Bone marrow (tissue), 2 donors: ENCODE data around the gene NEK3.
A peak's percentile ranks its signal among the peaks of the same experiment; 100 is the strongest.
"Not testable (repeated sequence)": the region's sequence is repeated elsewhere in the genome, so short reads cannot be mapped to it uniquely, and the experiment has no call there.

Source experiments
- DNase-seq, 2 donors: peaks; one replicate each; lab custom pipeline; 2025; lab: John Stamatoyannopoulos, UW

Gene NEK3, protein sequence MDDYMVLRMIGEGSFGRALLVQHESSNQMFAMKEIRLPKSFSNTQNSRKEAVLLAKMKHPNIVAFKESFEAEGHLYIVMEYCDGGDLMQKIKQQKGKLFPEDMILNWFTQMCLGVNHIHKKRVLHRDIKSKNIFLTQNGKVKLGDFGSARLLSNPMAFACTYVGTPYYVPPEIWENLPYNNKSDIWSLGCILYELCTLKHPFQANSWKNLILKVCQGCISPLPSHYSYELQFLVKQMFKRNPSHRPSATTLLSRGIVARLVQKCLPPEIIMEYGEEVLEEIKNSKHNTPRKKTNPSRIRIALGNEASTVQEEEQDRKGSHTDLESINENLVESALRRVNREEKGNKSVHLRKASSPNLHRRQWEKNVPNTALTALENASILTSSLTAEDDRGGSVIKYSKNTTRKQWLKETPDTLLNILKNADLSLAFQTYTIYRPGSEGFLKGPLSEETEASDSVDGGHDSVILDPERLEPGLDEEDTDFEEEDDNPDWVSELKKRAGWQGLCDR

DNA sequence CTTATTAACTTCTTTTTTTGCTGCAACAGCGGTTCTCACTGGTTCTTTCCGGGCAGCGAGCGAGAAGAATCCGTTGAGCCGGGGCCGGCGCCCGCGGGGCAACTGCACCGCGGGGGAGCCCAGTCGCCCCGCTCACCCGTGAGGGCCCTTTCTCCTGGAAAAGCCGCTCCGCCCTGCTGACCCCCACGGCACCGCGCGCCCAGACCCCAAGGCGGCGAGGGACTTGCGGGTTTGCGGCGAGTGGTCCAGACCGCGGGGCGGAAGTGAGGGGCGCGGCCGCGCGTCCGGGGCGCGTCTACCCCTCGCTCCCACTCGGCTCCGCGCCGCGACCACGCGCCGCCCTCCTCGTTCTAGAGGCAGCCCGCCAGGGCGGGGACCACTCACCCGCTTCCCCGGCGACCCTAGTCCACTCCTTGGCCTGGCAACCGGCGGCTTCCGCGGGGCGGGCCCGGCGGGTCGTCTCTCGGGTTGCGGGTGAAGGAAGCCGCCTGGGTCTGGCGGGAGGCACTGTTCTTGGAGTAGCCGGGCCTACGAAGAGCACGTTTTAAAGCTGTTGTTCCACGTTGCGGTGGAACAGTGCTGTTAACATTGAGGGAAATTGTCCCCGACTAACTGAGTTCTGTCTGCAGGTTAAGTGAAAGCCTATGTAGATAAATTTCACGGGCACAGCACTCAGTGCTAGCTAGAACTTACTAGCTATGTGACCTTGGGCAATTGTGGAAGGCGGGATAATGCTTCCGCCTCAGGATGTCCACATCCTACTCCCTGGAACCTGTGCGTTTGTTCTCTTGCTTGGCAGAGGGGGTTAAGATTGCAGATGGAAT lies at the start of gene NEK3:
TSS of gene NEK3 (minus strand) at position 439 of the 824 bp plus-strand sequence. CDS start 3,406 bp downstream, outside the sequence.
- peak; percentile 44 to 52 for DNase-seq

GRCh38 chr13:52208384-52208783 lies 49.0 kb upstream of the NEK3 start:
- DNase-seq: not testable (repeated sequence)

DNA sequence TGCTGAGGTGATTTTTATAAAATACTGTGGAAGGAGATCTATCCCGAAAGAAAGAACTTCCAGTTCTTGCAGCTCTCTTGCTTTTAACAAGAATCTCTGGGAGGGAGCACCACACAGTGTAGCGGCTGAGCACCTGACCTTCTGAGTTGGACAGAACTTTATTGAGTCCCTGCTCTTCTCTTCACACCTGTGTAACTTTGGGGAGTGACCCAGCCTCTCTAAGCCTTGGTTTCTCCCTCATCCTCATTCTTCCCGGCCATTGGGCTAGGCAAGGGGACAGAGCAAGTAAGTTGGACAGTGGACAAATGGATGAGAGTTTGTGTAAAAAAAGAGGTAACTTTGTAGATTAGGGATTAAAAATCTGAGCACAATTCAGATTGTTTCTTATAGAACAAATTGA lies 48.5 kb upstream of the NEK3 start:
- DNase-seq: not testable (repeated sequence)

DNA sequence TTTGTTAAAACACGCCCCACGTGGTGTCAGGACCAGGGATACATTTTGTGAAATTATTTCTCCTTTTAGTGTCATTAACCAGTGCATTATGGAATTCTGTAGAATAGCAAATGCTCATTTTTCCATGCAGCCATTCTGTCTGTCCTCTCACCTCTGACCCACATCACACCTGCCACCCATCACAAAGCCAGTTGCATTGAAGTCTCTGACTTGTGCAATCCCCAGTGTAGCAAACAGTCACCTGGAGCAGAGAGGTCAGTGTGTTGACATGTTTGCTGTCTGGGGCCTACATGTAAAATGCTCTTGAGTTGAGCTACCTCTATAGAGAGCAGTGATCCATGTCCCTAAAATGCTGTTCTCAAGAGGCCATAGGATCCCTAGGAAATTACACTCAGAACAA lies 47.9 kb upstream of the NEK3 start:
- DNase-seq: not testable (repeated sequence)

DNA sequence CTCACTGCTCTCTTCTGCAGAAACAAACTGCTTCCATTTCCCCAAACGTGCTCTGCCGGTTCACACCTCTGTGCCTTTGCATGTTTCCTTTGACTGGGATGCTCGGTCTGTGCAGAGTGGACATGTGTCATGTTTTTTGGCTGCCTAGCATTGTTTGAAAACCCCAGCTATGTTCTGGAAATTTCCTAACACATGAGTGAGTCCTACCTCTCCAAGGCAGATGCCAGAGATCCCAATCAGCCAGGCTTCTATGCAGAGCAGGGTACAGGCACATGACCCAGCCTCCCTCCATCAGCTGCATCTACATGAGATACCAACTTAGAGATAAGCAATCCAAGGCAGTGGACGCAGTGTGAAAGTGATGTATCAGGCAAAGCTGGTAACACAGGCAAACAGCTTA lies 45.1 kb upstream of the NEK3 start:
- DNase-seq: not testable (repeated sequence)

DNA sequence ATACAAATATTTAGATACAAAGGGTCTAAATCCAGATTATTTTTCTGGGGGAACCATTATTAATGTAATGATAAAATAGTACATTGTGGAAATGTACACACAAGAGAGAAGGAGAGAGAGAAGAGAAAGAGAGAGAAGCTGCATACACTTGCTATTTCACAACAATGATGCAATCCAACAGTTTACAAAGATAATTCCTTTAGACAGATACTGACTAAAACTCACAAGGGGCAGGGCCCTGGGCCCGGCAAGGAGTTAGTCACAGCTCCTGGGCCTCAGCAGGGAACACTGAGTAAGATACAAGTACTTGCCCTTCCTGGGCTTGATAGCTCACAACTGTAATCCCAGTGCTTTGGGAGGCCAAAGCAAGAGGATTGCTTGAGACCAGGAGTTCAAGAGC lies 44.5 kb upstream of the NEK3 start:
- peak; percentile 3 to 33 for DNase-seq

DNA sequence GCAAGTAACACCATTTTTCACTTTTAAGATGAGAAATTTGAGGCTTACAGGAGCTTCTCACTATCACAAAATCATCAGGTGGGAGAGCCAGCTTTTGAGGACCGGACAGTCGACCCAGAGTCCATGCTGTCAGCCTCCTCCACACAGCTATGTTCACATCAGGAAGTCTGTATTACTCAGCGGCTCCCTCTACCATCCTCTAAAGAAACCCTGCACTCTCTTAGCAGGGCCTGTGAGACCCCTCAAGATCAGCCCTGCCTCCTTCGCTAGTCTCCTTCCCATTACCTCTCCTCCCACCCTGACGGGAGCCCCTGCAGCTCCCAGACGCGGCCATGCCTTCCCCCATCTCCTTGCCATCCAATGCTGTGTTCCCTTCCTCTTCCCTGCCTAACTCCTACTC lies 43.1 kb upstream of the NEK3 start:
- not testable (repeated sequence) for DNase-seq

- DNase-seq: peak in 1 of 2 donors; percentile 34
Observed at GRCh38 chr13:52201439-52202193, 42.2 kb upstream of the NEK3 start.

DNA sequence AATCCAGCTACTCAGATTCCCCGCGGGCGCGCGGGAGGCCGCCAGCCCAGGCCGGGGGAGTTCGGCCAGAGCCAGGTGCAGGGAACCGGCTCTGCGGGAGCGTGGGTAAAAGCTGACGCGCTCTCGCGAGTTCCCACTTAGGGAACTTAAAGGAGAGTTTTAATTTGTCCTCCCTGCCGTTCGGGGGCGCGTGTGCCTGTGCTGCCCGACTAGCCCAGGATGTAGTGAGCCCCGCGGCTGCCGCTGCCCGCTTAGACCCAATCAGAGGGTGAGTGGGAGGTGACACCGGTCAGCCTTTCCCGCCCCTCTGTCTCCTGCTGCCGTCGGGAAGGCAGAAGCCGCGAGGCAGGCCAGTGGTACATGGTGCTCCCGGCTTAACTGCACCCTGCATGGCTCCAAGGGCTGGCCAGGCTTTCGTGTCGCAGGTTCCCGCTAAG lies 36.0 kb upstream of the NEK3 start:
- DNase-seq: peak; percentile 14 to 63

DNA sequence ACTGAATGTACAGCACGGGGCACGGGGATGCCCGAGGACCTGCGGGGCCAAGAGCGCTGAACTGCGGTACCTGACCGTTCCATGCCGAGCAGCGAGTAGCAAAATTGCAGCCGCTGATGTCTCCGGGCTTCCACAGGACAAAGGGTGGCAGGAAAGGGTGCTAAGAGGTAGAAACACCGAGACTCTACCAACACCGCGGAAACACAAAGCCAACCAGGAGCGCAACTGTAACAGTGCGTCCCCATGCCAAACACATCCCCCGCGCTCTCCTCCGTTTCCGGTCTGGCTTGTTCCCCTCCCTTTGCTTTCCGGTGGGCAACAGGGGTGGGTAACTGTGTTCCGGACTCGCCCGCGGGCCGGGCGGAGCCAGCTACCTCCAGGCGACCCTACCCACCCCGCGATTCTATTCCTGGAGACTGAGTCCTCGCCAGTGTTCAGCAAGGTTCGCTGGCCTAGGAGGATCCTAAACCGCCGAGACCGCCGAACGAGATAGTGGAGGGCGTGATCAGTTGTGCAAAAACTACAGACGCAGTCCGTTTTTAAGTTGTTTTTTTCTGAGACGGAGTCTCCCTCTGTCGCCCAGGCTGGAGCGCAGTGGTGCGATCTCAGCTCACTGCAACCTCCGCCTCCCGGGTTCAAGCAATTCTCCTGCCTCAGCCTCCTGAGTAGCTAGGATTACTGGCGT lies 34.9 kb upstream of the NEK3 start:
- peak; percentile 70 to 77 for DNase-seq

DNA sequence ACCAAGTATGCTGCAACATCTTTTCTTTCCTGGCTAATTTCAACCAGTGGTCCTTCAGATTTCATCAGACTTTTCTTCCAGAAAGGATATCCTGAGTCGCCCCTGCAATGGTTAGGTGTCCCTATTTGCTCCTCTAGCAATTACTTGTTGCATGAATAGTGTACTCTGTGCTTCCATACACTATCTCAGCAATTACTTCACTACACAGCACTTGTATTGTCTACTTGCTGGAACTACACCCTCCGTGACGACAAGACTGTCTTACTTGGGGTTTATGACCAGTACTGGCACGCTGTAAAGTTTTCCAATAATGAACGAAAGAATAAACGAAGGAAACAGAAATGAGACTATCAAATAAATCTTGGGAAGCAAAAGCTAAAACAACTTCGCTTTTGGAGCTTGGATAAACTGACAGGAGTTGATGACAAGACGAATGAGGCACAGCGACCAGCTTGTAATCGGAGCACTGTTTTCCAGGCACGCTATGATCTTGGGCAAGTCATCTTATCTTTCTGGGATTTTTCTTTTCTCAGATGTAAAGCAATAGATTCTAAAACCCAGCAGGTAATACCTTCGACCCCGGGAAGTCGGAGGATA lies 34.3 kb upstream of the NEK3 start:
- peak in 1 of 2 donors; percentile 6 for DNase-seq

DNA sequence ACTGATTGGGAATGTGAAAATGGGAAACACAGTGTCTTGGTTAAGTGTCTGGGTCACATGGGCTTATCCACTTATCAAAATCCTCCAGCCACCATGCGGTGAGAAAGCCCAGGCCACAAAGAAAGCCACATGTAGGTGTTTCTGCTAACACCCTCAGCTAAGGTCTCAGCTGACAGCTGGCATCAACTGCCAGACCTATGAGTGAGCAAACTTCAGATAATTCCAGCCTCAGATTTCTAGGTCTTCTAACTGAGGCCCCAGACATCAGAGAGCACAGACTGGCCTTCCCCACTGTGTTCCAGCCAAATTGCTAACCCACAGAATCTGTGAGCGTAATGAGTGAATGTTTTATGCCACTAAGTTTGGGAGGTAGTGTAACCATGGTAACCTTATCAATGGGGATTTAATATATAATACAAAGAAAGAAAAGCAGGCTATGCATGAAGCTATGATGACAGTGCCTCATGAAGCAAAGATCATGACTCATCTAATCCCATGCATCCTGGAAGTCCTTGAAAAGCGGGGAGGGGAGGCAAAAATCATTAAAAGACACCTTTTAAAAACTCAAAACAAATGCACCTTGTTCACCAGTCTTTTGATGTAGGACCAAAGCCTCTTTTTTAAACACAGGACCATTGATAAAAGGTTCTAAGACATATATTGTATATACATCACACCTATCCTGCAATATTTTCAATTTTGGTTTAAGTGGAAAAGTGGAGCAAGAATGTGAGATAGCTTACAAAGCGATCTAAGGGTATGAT lies 28.2 kb upstream of the NEK3 start:
- DNase-seq: not testable (repeated sequence)

DNA sequence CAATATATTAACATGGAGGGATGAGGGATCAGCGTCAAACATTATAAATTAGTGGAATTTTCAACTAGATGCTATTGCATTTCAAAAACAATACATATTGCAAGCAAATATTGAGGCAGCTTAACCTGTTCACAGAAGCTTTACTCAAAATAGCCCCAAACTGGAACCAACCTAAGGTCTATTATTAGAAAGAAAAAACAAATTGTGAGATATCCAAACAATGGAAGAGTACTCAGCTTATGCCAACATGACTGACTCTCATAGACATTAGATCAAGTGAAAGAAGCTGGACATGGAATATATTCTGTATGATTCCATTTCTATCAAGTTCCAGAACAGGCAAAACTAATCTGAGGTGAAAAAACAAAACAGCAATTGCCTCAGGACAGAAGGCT lies 27.6 kb upstream of the NEK3 start:
- no peak for DNase-seq

- DNase-seq: not testable (repeated sequence)
Observed at GRCh38 chr13:52181316-52181954, 22.0 kb upstream of the NEK3 start.

DNA sequence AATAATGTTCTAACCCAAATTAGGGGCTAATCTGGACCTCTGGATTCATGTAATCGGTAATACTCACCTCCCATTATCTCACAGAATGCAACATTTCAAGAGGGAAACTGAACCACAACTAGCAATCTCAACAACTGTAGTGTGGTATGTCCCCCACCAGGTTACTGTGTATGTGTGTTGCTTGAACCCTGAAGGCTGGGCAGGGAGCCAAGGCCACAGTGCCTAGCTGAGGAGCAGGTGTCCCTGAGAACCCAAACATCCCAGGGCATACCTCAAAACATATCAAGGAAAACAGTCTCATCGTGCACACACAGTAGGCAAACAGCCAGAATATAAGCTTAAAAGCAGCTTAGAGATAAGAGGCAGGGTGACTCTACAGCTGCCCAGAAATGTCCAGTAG lies 20.5 kb upstream of the NEK3 start:
- no peak for DNase-seq

- DNase-seq: no peak
Observed at GRCh38 chr13:52177276-52177675, 17.9 kb upstream of the NEK3 start.

DNA sequence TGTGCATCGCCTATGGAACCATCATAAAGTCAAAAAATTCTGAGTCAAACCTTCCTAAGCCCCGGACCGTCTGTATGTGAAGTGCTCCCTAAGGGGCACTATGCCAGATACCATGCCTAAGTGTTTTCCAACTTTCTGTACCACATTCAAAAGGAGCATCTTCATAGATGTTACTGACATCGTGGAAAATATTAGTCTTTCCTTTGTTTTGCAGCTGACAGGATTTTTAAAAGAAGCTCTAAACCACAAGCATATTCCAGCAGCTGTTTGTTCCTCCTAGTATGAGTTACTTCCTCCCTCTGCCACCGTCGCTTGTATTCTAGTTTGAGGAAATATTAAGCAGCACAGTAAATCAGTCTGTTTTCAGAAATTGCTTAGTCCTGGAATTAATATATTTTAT lies 14.6 kb upstream of the NEK3 start:
- DNase-seq: peak in 1 of 2 donors; percentile 73

DNA sequence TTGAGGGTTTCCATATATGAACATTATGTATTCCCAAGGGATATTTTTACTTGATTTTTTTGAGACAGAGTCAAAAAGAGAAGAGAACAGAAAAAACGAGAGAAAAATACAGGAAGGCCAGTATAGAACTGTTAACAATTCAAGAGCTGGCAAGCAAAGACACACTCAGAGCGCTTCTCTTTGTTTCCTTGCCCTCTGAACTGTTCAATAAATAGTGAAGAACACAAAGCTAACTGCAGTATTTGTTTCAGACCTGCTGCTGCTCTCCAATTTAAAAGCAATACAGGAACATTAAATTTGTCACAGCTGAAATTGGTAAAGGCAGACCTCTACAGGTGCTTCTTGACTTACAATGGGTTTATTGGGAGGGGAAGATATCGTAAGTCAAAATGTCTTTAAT lies 14.0 kb upstream of the NEK3 start:
- DNase-seq: no peak

- DNase-seq: not testable (repeated sequence)
Observed at GRCh38 chr13:52171686-52172085, 12.3 kb upstream of the NEK3 start.
